ENCODE measurements around the gene PKM.
A peak's percentile ranks its signal among the peaks of the same experiment; 100 is the strongest.

DNA sequence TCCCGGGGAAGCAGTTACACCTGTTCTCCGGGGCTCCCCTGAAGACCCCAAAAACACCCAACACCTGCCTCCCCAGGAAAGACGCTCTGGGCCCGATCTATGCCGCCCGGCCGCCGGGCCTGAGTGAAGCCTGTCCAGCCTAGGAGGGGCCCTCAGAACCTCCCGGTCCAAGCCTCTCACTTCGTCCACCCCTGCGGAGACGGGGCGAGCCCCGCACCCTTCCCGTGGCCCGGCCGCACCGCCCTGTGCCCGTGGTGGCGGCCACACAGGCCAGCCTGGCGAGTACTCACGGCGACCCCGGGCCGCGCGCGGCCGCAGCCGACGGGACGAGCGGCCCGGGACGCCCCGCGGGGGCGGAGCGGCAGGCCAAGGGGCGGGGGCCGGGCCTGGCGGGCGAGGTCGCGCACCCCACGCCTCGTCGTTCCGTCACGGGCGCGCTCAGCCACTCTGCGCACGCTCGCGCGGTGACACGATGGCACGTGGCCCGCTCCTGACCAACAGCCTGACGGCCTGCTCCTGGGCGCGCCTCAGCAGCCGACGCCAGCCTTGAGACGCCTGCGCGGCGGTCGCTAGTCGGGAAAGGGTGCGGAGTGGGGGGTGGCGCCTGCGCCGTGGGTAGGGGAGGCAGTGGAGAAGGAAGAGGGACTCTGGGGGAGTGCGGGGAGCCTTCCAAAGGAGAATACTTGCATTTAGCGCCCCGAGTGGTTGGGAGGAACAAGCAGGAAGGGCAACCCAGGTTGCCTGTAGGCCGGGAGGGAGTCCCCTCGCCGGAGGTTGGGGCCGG is 41.4 kb upstream of the PKM start, which contains the start of gene PARP6:
- TF ChIP-seq, protein P1, sequence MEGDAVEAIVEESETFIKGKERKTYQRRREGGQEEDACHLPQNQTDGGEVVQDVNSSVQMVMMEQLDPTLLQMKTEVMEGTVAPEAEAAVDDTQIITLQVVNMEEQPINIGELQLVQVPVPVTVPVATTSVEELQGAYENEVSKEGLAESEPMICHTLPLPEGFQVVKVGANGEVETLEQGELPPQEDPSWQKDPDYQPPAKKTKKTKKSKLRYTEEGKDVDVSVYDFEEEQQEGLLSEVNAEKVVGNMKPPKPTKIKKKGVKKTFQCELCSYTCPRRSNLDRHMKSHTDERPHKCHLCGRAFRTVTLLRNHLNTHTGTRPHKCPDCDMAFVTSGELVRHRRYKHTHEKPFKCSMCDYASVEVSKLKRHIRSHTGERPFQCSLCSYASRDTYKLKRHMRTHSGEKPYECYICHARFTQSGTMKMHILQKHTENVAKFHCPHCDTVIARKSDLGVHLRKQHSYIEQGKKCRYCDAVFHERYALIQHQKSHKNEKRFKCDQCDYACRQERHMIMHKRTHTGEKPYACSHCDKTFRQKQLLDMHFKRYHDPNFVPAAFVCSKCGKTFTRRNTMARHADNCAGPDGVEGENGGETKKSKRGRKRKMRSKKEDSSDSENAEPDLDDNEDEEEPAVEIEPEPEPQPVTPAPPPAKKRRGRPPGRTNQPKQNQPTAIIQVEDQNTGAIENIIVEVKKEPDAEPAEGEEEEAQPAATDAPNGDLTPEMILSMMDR (optimal IDR thresholded peaks at IDR 0.05 in 1 of 3, IDR thresholded peaks at IDR 0.05 in 1 of 3, conservative IDR thresholded peaks at IDR 0.05 in 1 of 3; ENCODE audit: extremely low read depth in 1 of 3, insufficient read depth in 2 of 3, low read length in 3 of 3), result peak; percentile 59 to 81 (median 75)
- TF ChIP-seq EZH2 (IDR thresholded peaks at IDR 0.05; ENCODE audit: low read length), result no peak
